Stimulated activated naive CD4-positive, alpha-beta T cell (primary cell): Measurements from ENCODE around the gene TRPV6.

Source experiments
- DNase-seq, 6 experiments: peaks; one replicate each; lab custom pipeline; 2025; lab: John Stamatoyannopoulos, UW

Gene TRPV6

GRCh38 chr7:142908290-142908689, 22.7 kb upstream of the TRPV6 start:
- no peak for DNase-seq

DNA sequence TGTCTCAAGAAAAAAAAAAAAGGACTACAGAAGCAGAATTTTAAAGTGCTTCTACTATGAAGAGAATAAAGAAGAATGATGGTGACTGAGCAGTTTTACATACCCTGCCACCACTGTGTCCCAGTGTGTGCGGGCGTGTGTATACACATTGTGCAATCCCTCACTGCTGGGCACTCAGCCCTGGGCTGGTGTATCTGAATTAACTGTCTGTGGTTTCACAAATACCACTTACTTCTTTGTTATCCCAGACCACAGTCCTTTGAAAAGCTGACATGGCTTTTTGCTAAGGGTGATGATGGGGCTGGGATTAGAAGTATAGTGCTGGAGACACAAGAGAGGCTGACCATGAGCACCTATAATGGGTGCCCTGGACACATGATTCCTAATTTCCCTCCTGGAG, 21.1 kb upstream of the TRPV6 start:
- DNase-seq, result no peak

- DNase-seq, result no peak
These were observed 20.2 kb upstream of the TRPV6 start for GRCh38 chr7:142905759-142906158.

GRCh38 chr7:142904128-142904527, 18.6 kb upstream of the TRPV6 start:
- no peak for DNase-seq

GRCh38 chr7:142901426-142902259, 16.1 kb upstream of the TRPV6 start:
- DNase-seq, result no peak

GRCh38 chr7:142899661-142900060, 14.1 kb upstream of the TRPV6 start:
- DNase-seq, result no peak

DNA sequence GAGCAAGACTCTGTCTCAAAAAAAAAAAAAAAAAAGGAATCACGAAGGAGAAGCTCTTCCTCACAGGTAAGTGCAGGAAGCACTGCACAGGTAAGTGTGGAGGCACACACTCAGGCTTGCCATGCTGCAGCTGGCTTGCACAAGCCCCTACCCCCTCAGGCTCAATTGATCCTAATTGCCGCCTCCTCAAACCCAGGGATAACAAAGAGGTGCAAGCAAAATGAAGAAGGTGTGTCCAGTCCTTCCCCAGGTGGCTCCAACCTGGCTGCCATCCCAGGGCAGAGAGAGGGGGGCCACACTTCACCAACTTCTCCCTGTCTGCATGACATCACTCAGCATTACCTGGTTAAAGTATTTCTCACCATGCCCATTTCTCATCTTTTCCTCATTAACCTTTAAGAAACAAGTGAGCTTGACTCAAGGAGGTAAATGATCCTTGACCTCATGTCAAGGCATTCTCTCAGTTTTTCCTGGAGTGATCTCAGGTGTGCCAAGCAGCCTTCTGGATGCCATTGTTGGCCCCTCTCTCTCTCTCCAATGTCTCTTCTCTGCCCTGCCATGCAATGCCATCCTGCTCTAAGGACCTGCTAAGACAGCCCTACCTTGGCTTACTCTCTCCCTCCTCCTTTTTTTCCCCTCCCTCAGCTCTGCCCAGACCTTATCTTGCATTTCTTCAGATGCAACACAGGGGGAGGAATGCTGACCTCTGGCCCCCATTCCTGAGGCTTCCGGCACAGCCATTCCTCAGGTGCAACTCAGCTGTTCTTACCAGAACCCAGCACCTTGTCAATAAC, 13.0 kb upstream of the TRPV6 start:
- DNase-seq, result no peak

DNA sequence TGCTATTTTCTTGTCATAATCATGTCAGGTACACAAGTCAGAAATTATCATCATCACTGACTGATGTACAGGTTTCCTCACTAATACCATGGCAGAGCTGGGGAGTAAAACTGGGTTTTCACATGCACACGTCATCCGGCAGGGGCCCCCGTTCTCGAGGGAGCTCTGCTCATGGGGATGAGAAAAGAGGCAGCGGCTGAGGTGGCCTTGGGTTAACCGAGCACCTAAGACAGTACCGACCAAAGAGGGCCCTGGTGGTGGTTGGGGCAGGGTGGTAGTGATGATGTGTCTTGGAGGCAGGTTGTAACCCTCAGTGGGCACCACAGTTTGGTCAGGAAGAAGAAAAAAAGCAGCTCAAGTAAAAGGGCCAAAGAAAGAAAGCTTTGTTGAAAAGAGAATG, 12.1 kb upstream of the TRPV6 start:
- no peak for DNase-seq

- DNase-seq, result no peak
These were observed 11.3 kb upstream of the TRPV6 start for GRCh38 chr7:142896741-142897379.

DNA sequence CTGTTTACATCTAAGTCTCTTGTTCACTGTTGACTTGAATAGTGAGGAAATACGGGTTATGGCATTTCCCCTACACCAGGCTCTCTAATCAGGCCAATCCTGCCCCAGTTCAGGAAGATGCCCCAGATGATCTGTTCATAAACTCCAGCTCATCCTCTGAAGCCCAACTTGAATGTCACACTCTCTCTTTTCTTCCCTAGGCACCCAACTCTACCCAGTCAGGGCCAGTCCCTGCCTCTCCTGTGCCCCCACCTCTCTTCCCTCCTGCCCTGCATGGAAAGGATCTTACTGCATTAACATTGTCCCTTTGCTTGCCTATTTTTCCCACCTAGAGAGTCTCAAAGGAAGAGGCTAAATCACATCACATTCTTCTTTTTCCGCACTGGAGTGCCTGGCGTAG, 10.6 kb upstream of the TRPV6 start:
- no peak for DNase-seq

DNA sequence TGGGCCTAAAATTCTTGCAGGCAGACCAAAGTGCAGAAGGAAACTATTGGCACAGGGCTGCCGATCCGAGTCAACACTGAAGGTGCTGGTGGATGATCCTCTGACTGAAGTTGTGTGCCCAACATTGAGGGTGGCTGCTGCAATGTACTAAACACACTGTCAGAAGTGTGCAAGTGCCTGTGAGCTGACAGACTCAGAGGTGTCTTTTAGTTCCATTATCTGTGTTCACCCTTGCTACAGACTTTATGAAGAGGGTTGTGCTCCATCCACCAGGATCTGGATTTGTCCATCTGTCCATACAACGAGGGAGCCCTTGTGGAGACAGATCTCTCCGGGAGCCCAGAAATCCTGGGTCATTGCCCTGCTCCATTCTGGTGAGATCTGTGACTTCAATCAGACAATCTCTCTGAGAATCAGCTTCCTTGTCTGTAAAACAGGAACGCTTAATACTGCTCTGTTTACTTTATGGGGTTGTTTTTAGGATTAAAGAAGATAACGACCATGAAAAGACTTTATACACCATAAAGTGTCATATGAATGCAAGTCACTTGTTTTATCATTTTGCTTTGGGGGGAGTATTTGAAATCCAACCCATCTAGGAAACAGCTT, 9.5 kb upstream of the TRPV6 start:
- no peak for DNase-seq

GRCh38 chr7:142894112-142894984, 8.8 kb upstream of the TRPV6 start:
- DNase-seq, result no peak

DNA sequence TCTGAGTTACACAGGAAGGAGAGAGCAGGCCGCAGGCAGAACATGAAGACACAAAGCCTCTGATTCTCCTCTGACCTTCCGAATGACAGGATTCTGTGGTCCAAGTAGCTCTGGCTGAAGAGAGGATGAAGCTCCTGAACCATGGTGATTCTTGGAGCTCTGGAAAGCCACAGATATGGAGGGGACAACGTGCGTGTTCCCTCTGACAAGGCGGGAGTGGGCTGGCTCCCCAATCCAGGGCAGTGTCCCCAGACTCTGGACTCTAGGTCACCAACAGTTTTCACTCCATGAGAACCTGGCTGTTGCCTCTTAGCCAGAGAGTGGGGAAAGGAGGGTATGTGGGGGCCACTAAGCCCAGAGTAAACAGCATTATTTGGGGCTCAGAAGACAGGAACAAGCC, 7.4 kb upstream of the TRPV6 start:
- DNase-seq, result no peak

GRCh38 chr7:142891490-142892082, 6.0 kb upstream of the TRPV6 start:
- DNase-seq, result no peak

- DNase-seq, result no peak
These were observed 5.4 kb upstream of the TRPV6 start for GRCh38 chr7:142890874-142891485.

DNA sequence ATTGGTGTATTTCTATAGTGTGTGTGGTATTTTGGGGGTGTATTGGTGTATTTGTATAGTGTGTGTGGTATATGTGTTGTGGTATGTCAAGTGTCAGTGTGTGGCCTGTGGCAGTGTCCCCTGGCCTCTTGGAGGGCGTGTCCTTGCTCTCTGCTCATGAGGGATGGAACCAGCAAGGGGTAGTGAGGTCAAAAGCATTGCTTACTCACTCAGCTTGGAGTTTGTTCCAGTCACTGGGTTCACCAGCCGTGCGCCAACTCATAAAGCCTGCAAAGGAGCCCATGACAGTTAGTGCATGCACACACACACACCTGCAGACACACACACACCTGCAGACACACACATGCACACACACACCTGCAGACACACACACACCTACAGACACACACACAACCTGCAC, 4.3 kb upstream of the TRPV6 start:
- DNase-seq, result no peak

GRCh38 chr7:142887282-142888015, 1.9 kb upstream of the TRPV6 start:
- DNase-seq, result no peak

DNA sequence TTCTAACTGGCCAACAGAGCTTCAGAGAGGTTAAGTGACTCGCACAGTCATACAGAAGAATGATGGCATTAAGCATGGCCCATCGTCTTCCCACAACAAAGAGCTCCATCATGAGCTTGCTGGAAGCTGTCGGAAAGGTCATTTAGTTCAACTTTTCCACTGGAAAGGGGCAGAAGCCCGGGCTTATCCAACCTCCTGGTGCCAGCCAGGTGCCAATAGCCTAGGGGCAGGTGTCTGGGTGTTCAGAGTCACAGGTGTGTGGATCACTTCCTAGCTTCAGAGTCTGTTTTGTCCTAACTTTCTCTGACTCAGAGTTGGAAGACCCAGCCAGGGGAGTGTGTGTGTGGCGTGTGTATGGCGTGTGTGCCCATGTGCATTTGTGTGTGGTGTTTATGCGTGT, 1.3 kb upstream of the TRPV6 start:
- DNase-seq, result no peak

- DNase-seq, result no peak
These were observed 1.3 kb downstream of the TRPV6 start for GRCh38 chr7:142884286-142884640.
